Stimulated activated naive CD8-positive, alpha-beta T cell treated with anti-CD3 and anti-CD28 coated beads, Interleukin-15, amount 100 ng/mL, for 72 hours (primary cell): ENCODE measurements around the gene TRAF3.
A peak's percentile ranks its signal among the peaks of the same experiment; 100 is the strongest.
"Not testable (repeated sequence)": the region's sequence is repeated elsewhere in the genome, so short reads cannot be mapped to it uniquely, and the experiment has no call there.

ENCODE experiments used
- ATAC-seq: fragments of 150-1000 bp; cut with Tn5 transposase; 2 replicates; pipeline ENCODE4 v1.10.0; 2021; ENCODE audit warnings: mild to moderate bottlenecking, moderate library complexity
- DNase-seq, 2 donors: peaks; one replicate each; pipeline ENCODE4 v3.0.0; 2021 to 2022
- H3K27ac Mint-ChIP-seq, 2 donors: one replicate each; pipeline ENCODE4 v1.8.0; 2022; ENCODE audit warnings: mild to moderate bottlenecking in 2 of 2, mixed read lengths in 2 of 2, moderate library complexity in 2 of 2
- H3K27me3 Mint-ChIP-seq: one replicate; pipeline ENCODE4 v1.8.0; 2022; ENCODE audit warnings: mixed read lengths
- H3K4me1 Mint-ChIP-seq: one replicate; pipeline ENCODE4 v1.8.0; 2022; ENCODE audit warnings: mild to moderate bottlenecking, mixed read lengths
- H3K4me3 Mint-ChIP-seq, 2 donors: one replicate each; pipeline ENCODE4 v1.8.0; 2022; ENCODE audit warnings: mild to moderate bottlenecking in 2 of 2, mixed read lengths in 2 of 2, moderate library complexity in 1 of 2
- H3K9me3 Mint-ChIP-seq, 2 donors: one replicate each; pipeline ENCODE4 v1.8.0; 2022; ENCODE audit warnings: mixed read lengths in 2 of 2

The TRAF3 gene

DNA sequence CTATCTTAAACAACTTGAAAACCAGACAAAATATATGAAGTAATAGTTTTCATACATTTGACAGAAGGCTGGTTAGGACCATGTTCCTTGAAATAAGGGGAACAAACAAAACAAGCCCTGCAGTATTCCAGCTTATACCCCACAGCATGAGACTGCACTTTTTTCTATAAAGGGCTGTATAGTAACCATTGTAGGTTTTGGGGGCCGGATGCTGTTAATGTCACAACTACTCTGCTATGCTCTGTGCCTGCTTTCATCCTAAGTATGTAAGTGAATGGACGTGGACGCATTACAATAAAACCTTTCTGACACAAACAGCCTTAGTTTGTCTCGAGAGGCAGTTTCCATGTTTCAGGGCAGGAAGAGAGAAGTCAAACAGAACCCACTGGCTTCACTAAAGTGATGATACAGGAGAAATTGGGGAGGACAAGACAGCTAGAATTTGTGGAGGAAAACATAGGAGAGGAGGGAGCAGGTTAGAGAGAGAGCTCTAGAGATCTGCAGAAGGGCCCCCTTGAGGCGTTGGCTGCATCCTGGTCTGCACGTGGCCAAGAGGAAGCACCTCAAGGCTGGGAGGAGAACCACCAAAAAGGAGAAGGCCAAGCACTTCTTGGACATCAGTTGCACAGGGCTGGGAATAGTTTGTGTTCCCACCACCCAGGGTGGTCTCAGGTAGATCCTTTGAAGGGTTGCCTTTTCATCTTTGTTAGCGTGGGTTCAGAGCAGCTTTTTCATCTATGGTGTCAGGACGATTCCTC is 63.7 kb downstream of the TRAF3 start:
- no peak overlapping the region for H3K4me3 Mint-ChIP-seq
- ATAC-seq = no peak
- no peaks in the 10 kb centered on the region for H3K9me3 Mint-ChIP-seq
- H3K27ac Mint-ChIP-seq = peak overlapping the region; percentile 6 to 74
- DNase-seq = no peak
- no peaks in the 10 kb centered on the region for H3K27me3 Mint-ChIP-seq
- peaks cover 5% of the 10 kb centered on the region for H3K4me1 Mint-ChIP-seq

DNA sequence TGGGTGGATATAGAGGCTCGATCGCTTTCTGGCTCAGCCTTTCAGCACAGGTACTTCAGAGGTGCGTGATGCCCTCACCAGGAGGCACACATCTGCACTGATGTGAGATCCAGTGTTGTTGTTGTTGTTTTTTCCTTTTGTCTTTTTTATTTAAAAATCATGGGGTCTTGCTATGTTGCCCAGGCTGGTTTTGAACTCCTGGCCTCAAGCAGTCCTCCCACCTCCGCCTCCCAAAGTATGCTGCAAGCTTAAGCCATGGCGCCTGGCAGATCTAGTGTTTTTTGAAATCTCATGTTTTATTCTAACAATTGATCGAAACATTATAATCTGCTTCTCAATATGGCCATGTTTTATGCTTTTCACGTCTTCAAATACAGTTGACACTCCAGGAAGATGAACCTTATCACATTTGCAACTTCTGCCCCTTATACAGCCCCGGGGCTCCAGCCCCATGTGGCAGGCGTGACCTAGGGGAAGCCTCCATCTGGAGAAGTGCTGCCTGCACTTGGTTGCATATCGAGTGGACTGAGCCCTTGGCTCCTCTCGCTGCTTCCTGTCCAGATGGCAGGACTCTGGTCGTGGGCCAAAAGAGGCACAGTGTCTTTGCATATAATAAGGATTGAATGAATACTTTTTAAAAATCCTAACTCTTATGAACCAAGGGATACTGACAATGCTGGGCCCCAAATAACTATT is 71.7 kb downstream of the TRAF3 start:
- H3K4me3 Mint-ChIP-seq = no peak overlapping the region
- H3K27me3 Mint-ChIP-seq = no peaks in the 10 kb centered on the region
- ATAC-seq = no peak
- peak overlapping the region in 1 of 2 donors; percentile 94 for H3K27ac Mint-ChIP-seq
- H3K4me1 Mint-ChIP-seq = peaks cover 20% of the 10 kb centered on the region
- peaks cover 3% of the 10 kb centered on the region in 2 donors for H3K9me3 Mint-ChIP-seq
- DNase-seq = no peak

DNA sequence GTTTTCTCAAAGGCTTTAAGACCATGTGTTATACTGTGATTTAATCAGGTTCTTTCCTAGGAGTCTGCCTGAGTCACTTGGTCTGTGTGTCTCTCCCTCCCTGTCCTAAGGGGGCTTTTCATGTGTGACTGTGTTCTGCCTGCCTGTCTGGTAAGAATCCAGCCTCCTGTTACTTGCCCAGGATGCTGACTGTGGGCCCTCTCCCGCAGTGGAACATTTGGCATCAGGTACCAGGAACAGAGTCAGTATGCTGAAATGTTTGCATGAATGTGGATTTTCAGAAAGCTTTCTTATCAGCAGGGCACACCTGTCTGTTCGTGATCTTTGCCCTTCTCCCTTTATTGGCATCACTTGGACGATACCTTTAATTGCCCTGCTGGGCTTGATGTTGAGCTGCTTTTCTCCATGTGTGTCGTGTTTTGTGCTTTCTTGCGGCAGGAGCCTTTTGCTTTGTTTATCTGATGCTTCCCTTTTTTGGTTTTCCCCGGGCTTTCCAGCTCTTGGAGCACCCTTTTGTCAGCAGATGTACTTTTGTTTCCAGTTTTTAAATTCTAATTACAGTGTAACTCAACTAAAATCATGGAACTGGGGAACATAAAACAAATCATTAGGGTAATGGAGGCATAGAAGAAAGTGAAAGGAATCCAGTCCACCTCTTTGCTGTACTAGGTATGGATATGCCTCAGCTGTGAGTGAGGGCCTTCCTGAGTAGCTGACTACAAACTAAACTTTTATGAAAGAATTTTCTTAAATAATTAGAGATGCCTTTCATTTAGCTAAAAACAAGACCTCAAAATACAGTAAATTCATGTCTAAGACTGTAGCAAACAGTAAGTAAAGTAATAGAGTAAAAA is 72.5 kb downstream of the TRAF3 start:
- Mint-ChIP-seq H3K9me3 (peaks cover 4 to 5% of the 10 kb centered on the region in 2 donors), H3K4me3 (no peak overlapping the region), H3K27ac (peak overlapping the region in 1 of 2 donors; percentile 16), H3K27me3 (no peaks in the 10 kb centered on the region), H3K4me1 (peaks cover 24% of the 10 kb centered on the region)
- ATAC-seq (no peak), DNase-seq (no peak)

DNA sequence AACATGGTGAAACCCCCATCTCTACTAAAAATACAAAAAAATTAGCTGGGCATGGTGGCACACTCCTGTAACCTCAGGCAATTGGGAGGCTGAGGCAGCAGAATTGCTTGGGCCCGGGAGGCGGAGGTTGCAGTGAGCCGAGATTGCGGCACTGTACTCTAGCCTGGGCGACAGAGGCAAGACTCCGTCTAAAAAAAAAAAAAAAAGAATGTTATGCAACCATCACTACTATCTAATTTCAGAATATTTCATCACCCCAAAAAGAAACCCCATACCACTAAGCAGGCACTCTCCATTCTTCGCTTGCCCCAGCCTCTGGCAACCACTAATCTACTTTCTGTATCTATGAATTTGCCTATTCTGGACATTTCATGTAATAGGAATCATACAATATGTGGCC is 76.4 kb downstream of the TRAF3 start:
- Mint-ChIP-seq H3K27ac (peak overlapping the region in 1 of 2 donors; percentile 82), H3K4me3 (no peak overlapping the region), H3K9me3 (peaks cover 5 to 15% of the 10 kb centered on the region in 2 donors), H3K27me3 (no peaks in the 10 kb centered on the region), H3K4me1 (peaks cover 27% of the 10 kb centered on the region)
- no peak for DNase-seq
- ATAC-seq = peak; percentile 35

DNA sequence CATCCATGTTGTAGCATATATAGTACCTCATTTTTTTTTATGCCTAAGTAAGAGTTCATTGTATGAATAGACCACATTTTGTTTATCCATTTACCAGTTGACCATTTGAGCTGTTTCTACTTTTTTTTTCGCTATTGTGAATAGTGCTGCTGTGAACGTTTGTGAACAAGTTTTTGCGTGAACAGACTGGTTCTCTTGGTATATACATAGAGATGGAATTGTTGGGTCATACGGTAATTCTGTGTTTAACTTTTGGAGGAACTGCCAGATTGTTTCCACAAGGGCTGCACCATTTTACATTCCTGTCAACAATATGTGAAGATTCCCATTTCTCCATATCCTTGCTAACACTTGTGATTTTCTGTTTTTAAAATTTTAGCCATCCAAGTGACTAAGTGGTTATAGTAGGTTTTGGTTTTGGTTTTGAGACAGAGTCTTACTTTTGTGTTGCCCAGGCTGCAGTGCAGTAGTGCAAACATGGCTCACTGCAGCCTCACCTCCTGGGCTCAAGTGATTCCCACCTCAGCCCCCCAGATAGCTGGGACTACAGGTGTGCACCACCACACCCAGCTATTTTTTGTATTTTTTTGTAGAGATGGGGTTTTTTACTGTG is 76.9 kb downstream of the TRAF3 start:
- Mint-ChIP-seq H3K27me3 (no peaks in the 10 kb centered on the region), H3K27ac (no peak overlapping the region), H3K4me1 (peaks cover 21% of the 10 kb centered on the region), H3K9me3 (peaks cover 5 to 15% of the 10 kb centered on the region in 2 donors), H3K4me3 (no peak overlapping the region)
- peak; percentile 48 for ATAC-seq
- no peak for DNase-seq

DNA sequence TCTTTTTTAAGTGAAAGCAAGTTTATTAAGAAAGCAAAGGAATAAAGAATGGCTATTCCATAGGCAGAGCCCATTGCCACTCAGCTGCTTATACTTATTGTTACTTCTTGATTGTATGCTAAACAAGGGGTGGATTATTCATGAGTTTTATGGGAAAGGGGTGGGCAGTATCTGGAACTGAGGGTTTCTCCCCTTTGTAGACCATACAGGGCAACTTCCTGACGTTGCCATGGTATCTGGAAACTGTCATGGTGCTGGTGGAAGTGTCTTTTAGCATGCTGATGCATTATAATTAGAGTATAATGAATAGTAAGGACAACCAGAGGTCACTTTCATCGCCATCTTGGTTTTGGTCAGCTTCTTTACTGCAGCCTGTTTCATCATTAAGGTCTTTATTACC is 78.9 kb downstream of the TRAF3 start:
- H3K27me3 Mint-ChIP-seq = no peaks in the 10 kb centered on the region
- H3K27ac Mint-ChIP-seq = no peak overlapping the region
- H3K4me1 Mint-ChIP-seq = peaks cover 13% of the 10 kb centered on the region
- ATAC-seq = no peak
- no peak overlapping the region for H3K4me3 Mint-ChIP-seq
- peaks cover 5 to 27% of the 10 kb centered on the region in 2 donors for H3K9me3 Mint-ChIP-seq
- no peak for DNase-seq

DNA sequence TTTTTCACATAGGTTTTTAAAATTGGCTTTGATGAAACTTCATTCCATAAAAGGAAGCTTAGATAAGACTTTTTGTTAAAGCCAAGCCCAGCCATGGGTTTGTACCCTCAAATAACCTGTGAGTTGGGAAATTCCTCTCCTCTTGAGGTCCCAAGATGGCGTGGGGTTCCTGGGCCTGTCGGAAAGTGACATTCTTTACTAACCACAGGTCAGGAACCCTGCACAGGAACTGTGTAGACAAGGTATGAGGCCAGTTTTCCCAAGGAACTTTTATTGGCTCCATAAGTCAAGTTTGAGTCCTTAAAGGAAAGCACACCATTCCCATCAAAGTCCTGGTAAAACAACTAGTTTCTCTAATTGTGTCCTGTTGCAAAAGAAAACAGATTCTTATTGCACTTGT is 80.2 kb downstream of the TRAF3 start:
- ATAC-seq (no peak), DNase-seq (no peak)
- Mint-ChIP-seq H3K4me3 (no peak overlapping the region), H3K27me3 (no peaks in the 10 kb centered on the region), H3K27ac (no peak overlapping the region), H3K4me1 (peaks cover 13% of the 10 kb centered on the region), H3K9me3 (peaks cover 5 to 28% of the 10 kb centered on the region in 2 donors)

DNA sequence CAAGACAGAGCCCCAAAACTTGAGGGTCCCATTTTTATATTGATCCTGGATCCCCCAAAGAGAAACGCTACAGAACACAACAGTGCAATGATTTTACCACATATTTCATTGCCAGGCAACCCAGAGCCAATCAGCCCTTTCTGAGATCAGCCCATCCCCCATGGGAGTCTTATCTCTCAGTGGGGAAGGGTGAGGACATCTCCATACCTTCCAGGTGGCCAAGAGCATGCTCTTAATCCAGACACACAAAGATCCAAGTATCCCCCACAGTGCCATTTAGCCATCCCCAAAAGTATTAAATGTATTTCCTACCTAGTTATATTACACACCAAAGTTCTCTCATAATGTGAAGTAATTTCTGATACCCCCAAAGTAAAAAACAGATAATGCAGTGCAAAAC is 82.7 kb downstream of the TRAF3 start:
- no peak overlapping the region for H3K27ac Mint-ChIP-seq

DNA sequence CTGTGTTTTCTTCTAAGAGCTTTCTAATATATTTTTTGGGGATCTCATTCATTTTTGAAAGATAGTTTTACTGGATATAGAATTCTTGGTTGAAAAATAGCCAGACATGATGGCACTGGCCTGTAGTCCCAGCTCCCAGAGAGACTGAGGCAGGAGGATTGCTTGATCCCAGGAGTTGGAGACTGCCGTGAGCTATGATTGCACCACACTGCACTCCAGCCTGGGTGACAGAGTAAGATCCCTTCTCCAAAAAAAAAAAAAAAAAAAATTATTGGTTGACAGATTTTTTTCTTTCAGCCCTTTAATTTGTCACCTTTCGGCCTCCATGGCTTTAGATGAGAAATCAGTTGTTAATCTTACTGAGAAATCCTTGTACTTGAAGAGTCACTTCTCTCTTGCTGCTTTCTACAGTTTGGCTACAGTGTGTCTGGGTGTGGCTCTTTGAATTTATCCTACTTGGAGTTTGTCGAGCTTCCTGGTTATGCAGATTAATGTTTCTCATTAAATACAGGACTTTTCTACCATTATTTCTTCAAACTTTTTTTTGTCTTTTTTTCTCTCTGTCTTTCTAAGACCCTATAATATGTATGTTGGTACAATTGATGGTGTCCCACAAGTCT is 85.0 kb downstream of the TRAF3 start:
- ATAC-seq (no peak), DNase-seq (no peak)
- peaks cover 0 to 21% of the 10 kb centered on the region in 2 donors for H3K9me3 Mint-ChIP-seq
- no peaks in the 10 kb centered on the region for H3K27me3 Mint-ChIP-seq
- no peak overlapping the region for H3K27ac Mint-ChIP-seq
- no peak overlapping the region for H3K4me3 Mint-ChIP-seq
- H3K4me1 Mint-ChIP-seq = peaks cover 6% of the 10 kb centered on the region

More for the DNA sequence above, 82.7 kb downstream of the TRAF3 start:
- ATAC-seq = no peak
- H3K4me3 Mint-ChIP-seq = no peak overlapping the region
- DNase-seq = no peak
- peaks cover 3% of the 10 kb centered on the region for H3K4me1 Mint-ChIP-seq
- H3K9me3 Mint-ChIP-seq = peaks cover 0 to 31% of the 10 kb centered on the region in 2 donors
- H3K27me3 Mint-ChIP-seq = no peaks in the 10 kb centered on the region

DNA sequence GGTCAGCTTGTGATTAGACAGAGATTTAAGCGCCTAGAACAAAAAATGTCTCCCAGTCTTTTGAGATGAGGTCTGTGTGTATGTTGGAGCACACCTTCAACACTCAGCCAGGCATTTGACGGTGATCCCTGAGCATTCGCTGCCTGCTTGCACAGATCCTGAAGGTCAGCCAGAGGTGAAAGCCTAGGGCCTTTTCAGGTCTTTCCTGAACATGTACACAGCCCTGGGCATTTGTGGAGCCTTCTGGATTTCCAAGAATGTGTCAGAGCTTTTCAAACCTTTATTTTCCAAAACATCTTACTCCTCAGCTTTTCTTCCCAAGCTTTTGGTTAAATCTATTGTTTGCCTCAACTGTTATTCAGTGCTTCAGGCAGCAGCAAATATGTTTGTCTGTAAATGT is 86.1 kb downstream of the TRAF3 start:
- peaks cover 0 to 19% of the 10 kb centered on the region in 2 donors for H3K9me3 Mint-ChIP-seq
- ATAC-seq (no peak), DNase-seq (no peak)
- no peak overlapping the region for H3K27ac Mint-ChIP-seq
- no peaks in the 10 kb centered on the region for H3K27me3 Mint-ChIP-seq
- peaks cover 6% of the 10 kb centered on the region for H3K4me1 Mint-ChIP-seq
- H3K4me3 Mint-ChIP-seq = no peak overlapping the region

DNA sequence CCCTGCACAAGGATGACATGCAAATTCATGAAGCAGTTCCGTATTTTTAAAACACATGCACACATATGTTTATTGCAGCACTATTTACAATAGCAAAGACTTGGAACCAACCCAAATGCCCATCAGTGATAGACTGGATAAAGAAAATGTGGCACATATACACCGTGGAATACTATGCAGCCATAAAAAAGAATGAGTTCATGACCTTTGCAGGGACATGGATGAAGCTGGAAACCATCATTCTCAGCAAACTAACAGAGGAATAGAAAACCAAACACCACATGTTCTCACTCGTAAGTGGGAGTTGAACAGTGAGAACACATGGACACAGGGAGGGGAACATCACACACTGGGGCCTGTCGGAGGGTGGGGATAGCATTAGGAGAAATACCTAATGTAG is 88.7 kb downstream of the TRAF3 start:
- not testable (repeated sequence) for DNase-seq, H3K9me3 Mint-ChIP-seq, H3K4me3 Mint-ChIP-seq, H3K27me3 Mint-ChIP-seq, ATAC-seq
- Mint-ChIP-seq H3K27ac (peak overlapping the region in 1 of 2 donors; percentile 13), H3K4me1 (peaks cover 17% of the 10 kb centered on the region)

DNA sequence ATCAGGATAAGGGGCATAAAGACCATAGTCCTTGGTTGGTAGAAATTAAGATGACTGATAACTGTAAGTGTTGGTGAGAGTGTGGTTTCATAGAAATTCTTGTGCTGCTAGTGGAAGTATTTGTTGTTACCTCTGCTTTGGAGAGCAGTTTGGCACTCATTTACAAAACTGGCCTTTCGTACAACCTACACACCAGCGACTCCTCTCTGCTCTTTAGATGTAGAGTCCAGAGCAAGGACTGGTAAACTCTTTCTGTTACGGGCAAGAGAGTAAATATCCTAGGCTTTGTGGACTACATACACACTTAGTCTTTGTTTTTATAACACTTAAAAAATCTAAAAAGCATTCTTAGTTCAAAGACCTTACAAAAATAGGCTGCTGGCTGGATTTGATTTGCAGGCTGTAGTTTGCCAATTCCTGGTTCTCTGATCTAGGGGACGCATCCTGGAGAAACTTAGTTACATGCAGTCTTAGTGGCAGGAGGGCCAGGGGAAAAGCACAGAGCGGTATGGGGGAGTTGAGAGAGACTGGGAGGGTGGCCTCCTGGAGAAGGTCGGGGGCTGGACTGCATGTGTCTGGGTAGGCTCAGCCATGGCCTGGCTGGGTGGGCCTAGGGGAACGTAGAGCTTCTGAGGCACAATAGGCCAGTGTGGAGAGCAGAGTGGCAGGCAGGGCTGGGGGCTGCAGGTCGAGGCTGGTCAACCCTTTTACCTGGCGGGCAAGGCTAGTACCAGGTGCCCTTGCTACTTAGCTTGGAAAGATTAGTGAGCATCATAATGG is 89.9 kb downstream of the TRAF3 start:
- Mint-ChIP-seq H3K27ac (peak overlapping the region in 1 of 2 donors; percentile 5), H3K4me3 (no peak overlapping the region), H3K27me3 (no peaks in the 10 kb centered on the region), H3K9me3 (peaks cover 0 to 7% of the 10 kb centered on the region in 2 donors), H3K4me1 (peaks cover 28% of the 10 kb centered on the region)
- ATAC-seq = no peak
- DNase-seq = no peak

DNA sequence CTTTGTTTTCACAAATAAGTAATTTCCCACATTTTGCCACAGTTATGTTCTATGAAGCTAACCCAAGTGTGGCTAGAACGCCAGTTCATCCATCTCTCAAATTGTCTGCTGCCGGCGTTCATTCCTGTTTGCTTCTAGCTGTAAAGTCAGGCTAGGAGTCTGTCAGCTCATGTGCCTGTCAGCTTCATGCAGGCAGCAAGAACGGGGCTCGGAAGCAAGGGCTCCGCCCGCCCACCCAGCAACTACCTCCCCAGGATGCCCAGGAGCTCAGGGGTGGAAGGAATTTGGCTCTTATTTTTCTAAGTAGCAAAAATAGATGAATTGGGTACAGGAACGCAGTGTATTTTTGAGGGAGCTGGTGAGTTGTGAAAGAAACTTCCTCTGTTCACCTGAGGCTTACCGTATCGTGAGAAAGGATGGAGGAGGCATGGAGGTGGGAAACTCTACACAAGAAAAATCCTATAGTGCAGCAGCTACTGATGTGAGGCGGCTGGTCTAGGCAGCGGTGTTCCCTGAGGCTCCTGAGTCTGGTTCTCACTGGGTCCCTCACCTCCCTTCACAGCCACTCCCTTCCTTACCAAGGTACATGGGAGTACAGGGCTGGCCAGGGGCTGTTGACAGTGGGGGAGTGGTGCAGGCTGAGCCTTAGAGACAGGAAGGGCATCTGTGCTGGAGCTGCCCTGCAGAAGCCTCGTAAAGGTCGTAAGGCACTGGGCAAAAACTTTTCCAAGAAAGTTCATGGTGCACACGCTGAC is 90.8 kb downstream of the TRAF3 start:
- Mint-ChIP-seq H3K27me3 (no peaks in the 10 kb centered on the region), H3K9me3 (peaks cover 0 to under 1% of the 10 kb centered on the region in 2 donors), H3K27ac (no peak overlapping the region), H3K4me1 (peaks cover 33% of the 10 kb centered on the region), H3K4me3 (no peak overlapping the region)
- DNase-seq (no peak), ATAC-seq (no peak)
